Stomach (tissue), 9 donors: ENCODE results near the gene SNAPC2. TPM values are rescaled to one million over a fixed set of nuclear protein-coding genes. Genes with fewer than 3 reads are reported as not detected.

Source experiments
- DNase-seq, 2 donors: peaks; one replicate each; pipeline versions ENCODE4 v3.0.0 to v3.0.0-alpha.2; 2013 to 2019
- H3K27ac ChIP-seq, 5 donors: fragments of 200-600 bp in 4 of 5; sonication (generic) in 4 of 5; one replicate each; pipeline ENCODE4 v1.5.1; 2013 to 2019; ENCODE audit warnings: mild to moderate bottlenecking in 1 of 5, moderate library complexity in 1 of 5
- H3K27me3 ChIP-seq, 3 donors: fragments of 200-600 bp; sonication (generic); one replicate each; pipeline ENCODE4 v1.5.1; 2017 to 2019; ENCODE audit warnings: mixed run types in 1 of 3
- H3K36me3 ChIP-seq, 4 donors: fragments of 200-600 bp; sonication (generic); 1 replicate in 3 of 4; 2 replicates in 1 of 4; pipeline ENCODE4 v1.5.1; 2016 to 2019
- H3K4me1 ChIP-seq, 4 donors: fragments of 200-600 bp; sonication (generic); one replicate each; pipeline ENCODE4 v1.5.1; 2016 to 2019
- H3K4me3 ChIP-seq, 4 donors: fragments of 200-600 bp; sonication (generic) in 3 of 4; one replicate each; pipeline ENCODE4 v1.5.1; 2016 to 2019; ENCODE audit warnings: mild to moderate bottlenecking in 1 of 4
- H3K9me3 ChIP-seq, 4 donors: fragments of 200-600 bp; sonication (generic); one replicate each; pipeline ENCODE4 v1.5.1; 2016 to 2019
- EP300 ChIP-seq: sonication (generic); formaldehyde crosslinking; IDR thresholded peaks from one replicate; pipeline ENCODE4 v1.6.1; 2017; ENCODE audit warnings: antibody characterized with exemption
- POLR2A ChIP-seq, 4 donors: fragments of 450-650 bp; IDR thresholded peaks; one replicate each; pipeline ENCODE4 v1.6.1; 2016; ENCODE audit warnings: antibody characterized with exemption in 4 of 4, control low read depth in 2 of 4, mild to moderate bottlenecking in 1 of 4, moderate library complexity in 1 of 4
- POLR2AphosphoS5 ChIP-seq, 3 donors: sonication (generic); formaldehyde crosslinking; IDR thresholded peaks; one replicate each; pipeline ENCODE4 v1.6.1; 2016; ENCODE audit warnings: antibody characterized with exemption in 3 of 3
- WGBS, 5 donors: extraction: QIAGEN DNeasy Blood & Tissue Kit in 3 of 5; methylation state at CpG; one replicate each; pipeline versions ENCODE4 v1.1.5 to v1.1.7; 2013 to 2018; 5-methylcytosine and 5-hydroxymethylcytosine counted together
- intact Hi-C: fragments of 100-400 bp; cut with DNase I; formaldehyde crosslinking; loops from one replicate; pipeline ENCODE4 v1.15.1; 2023; ENCODE audit warnings: low total_unique reads
- polyA plus RNA-seq, 3 donors: library from polyadenylated mRNA; stranded (reverse); fragments of 200-250 nt; gene quantifications; one replicate each; pipeline ENCODE4 v1.2.3, GENCODE V29; 2013
- total RNA-seq, 5 donors: library from RNA; depleted of rRNA; stranded (reverse); fragments of >200 nt; gene quantifications; one replicate each; pipeline versions ENCODE4 v1.1.0 to v1.2.3, GENCODE V29; 2014 to 2016
- TF ChIP-seq, protein P1 (sequence below), 7 experiments: fragments of 450-650 bp in 4 of 7; fragments of 200-600 bp in 3 of 7; sonication (generic) in 3 of 7; IDR thresholded peaks; one replicate each; pipeline ENCODE4 v1.5.1; 2016 to 2019; ENCODE audit warnings: antibody characterized with exemption in 7 of 7, control low read depth in 2 of 7, mild to moderate bottlenecking in 1 of 7
- donor health status: healthy with polysubstance abuse.
- donor health status: Bipolar disorder and iron deficiency.
- donor health status: healthy.

The SNAPC2 gene
- total and polyA plus RNA-seq, 8 donors: 2.3 to 22.8 (median 14.9) TPM

DNA sequence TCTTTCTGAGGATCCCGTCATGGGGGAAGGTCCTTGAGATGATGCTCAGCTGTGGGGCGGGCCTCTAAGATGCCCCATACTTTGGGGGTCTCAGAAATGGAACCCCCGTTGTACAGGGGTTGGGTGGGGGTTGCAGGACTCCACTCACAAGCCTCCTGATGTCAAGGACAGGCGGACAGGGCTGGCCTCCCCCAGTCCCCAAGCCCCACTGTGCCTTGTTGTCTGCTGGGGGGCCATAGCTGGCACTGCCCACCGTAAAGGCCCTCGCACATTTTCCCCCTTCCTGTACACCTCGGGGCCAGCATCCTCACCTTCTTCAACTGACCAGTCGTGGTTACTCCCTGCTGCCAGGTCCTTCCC, 2.7 kb downstream of the SNAPC2 start:
- H3K4me1 ChIP-seq: peaks cover 55 to 89% (median 70%) of the 10 kb centered on the region in 4 donors
- peaks cover 13 to 20% (median 17%) of the 10 kb centered on the region in 4 donors for H3K36me3 ChIP-seq
- peaks cover 0 to 32% (median 25%) of the 10 kb centered on the region in 3 donors for H3K27me3 ChIP-seq
- no peaks in the 10 kb centered on the region for H3K9me3 ChIP-seq
- no peak for DNase-seq
- TF ChIP-seq POLR2A (IDR thresholded peaks at IDR 0.05): no peak
- no peak for TF ChIP-seq POLR2AphosphoS5 (IDR thresholded peaks at IDR 0.05)
- no peak for TF ChIP-seq EP300
- TF ChIP-seq, protein P1, sequence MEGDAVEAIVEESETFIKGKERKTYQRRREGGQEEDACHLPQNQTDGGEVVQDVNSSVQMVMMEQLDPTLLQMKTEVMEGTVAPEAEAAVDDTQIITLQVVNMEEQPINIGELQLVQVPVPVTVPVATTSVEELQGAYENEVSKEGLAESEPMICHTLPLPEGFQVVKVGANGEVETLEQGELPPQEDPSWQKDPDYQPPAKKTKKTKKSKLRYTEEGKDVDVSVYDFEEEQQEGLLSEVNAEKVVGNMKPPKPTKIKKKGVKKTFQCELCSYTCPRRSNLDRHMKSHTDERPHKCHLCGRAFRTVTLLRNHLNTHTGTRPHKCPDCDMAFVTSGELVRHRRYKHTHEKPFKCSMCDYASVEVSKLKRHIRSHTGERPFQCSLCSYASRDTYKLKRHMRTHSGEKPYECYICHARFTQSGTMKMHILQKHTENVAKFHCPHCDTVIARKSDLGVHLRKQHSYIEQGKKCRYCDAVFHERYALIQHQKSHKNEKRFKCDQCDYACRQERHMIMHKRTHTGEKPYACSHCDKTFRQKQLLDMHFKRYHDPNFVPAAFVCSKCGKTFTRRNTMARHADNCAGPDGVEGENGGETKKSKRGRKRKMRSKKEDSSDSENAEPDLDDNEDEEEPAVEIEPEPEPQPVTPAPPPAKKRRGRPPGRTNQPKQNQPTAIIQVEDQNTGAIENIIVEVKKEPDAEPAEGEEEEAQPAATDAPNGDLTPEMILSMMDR (IDR thresholded peaks at IDR 0.05): no peak
- peak overlapping the region in 2 of 5 donors; percentile 86 to 89 for H3K27ac ChIP-seq
- intact Hi-C loops: loop anchor here (10.0 kb wide), 1 partner anchor 68 kb away; no protein-coding TSS in a partner anchor
- no peak overlapping the region for H3K4me3 ChIP-seq
- 80 to 92% (median 87%) methylated on average over 7 to 8 of the region's 8 CpGs for WGBS, 5 donors

DNA sequence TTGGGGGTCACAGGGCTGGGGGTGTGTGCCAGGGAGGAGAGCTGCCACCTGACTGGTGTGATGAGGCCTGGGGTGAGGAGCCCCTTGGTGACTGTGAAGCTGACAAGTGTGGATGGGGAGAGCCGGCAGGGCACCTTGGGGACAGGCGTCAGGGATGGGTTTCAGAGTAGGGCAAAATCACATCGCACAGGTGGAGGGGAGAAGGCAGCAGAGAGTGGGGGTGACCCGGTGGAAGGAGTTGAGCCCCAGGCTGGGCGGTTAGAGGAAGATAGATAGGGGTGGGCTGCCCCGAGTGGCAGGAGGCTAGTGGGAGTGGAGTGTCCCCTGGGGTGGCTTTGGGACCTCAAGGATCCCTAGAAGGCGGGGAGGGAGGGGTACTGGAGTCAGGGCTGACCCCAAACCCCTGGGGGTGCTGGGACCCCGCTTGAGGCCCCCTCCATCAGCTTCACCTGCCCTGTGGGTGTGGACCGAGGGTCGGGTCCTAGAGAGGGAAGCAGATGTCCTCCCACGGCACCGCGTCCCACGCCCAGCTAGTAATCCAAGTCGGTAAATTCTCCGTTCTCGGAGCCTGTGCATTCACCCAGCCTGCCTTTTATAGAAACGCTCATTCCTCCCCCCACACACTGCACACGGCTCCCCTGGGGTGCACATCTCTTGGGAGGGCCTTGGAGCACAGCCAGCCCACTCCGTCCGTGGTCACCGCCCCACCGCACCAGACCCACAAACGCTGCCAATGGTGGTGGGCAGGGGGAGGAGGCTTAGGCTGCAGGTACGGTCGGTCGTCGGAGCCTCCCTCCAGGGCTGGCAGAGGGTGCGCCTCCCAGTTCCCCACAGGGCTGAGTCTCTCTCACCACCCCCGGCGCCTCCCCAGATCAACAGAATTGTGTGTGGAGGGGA, 3.4 kb downstream of the SNAPC2 start:
- H3K27me3 ChIP-seq: peaks cover 0 to 25% (median 17%) of the 10 kb centered on the region in 3 donors
- H3K36me3 ChIP-seq: peaks cover 13 to 20% (median 17%) of the 10 kb centered on the region in 4 donors
- intact Hi-C loops: loop anchor here (10.0 kb wide), 1 partner anchor 69 kb away; no protein-coding TSS in a partner anchor
- peaks cover 58 to 89% (median 74%) of the 10 kb centered on the region in 4 donors for H3K4me1 ChIP-seq
- TF ChIP-seq EP300: no peak
- TF ChIP-seq, protein P1 (IDR thresholded peaks at IDR 0.05): no peak
- TF ChIP-seq POLR2A (IDR thresholded peaks at IDR 0.05): no peak
- no peak for TF ChIP-seq POLR2AphosphoS5 (IDR thresholded peaks at IDR 0.05)
- peak overlapping the region in 2 of 5 donors; percentile 86 to 89 for H3K27ac ChIP-seq
- WGBS, 5 donors: 68 to 84% (median 81%) methylated on average over 24 to 31 of the region's 31 CpGs
- no peak overlapping the region for H3K4me3 ChIP-seq
- DNase-seq: peak in 1 of 2 donors; percentile 52
- no peaks in the 10 kb centered on the region for H3K9me3 ChIP-seq

DNA sequence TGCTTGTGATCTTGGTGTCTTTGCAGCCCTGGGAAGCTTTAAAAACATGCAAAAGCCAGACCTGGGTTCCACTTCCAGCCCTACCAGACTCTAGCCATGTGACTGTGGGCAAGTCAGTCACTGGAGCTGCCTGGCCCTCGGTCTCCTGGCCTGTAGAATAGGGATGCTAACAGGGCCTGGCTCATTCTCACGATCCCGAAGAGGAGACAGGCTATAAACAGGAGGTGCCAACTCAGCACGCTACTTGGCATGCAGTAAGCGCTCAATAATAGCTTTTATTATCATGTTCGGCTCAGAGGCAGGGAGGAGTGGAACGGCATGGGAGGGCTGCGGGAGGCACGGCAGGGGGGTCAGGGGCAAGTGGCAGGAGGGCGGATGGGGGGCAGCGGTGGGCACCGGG, 4.1 kb downstream of the SNAPC2 start:
- intact Hi-C loops: loop anchor here (10.0 kb wide), 1 partner anchor 69 kb away; no protein-coding TSS in a partner anchor
- Histone ChIP-seq H3K4me3 (peak overlapping the region in 2 of 4 donors; percentile 57 to 60), H3K36me3 (peaks cover 13 to 20% (median 17%) of the 10 kb centered on the region in 4 donors), H3K9me3 (no peaks in the 10 kb centered on the region), H3K27me3 (peaks cover 0 to 18% (median 10%) of the 10 kb centered on the region in 3 donors), H3K4me1 (peaks cover 58 to 86% (median 71%) of the 10 kb centered on the region in 4 donors), H3K27ac (peak overlapping the region in 2 of 5 donors; percentile 86 to 89)
- WGBS, 5 donors: 70 to 80% (median 74%) methylated on average over 12 of the region's 12 CpGs
- DNase-seq: no peak
- no peak for TF ChIP-seq POLR2AphosphoS5 (IDR thresholded peaks at IDR 0.05)
- no peak for TF ChIP-seq EP300
- TF ChIP-seq, protein P1 (IDR thresholded peaks at IDR 0.05): no peak
- TF ChIP-seq POLR2A (IDR thresholded peaks at IDR 0.05): no peak

DNA sequence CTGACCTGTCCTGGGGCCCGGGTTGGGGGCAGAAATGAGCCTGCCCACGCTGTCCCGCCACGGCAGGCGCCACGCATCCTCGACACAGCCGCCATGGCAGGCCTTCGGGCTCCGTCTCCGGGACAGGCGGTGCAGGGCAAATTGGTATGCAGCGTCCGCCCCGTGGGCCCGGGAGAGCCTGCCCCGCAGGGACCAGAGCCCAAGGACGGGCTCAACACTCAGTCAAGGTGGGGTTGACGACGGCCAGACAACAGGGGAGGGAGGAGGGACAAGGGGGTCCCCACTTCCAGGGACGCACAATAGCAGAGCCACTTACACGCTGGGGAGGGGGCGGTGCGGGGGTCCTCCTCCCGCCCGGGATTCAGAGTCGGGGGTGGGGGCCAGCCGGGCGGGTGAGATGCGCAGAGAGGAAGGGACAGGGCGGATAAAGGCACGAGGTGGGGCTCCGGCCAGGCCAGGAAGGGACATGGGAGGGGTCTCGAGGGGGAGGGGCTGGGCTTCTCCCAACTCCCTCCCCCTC, 4.6 kb downstream of the SNAPC2 start:
- no peak for TF ChIP-seq EP300
- TF ChIP-seq POLR2A (IDR thresholded peaks at IDR 0.05): no peak
- no peak for TF ChIP-seq POLR2AphosphoS5 (IDR thresholded peaks at IDR 0.05)
- TF ChIP-seq, protein P1 (IDR thresholded peaks at IDR 0.05): no peak
- Histone ChIP-seq H3K36me3 (peaks cover 13 to 20% (median 17%) of the 10 kb centered on the region in 4 donors), H3K27me3 (peaks cover 0 to 13% (median 9%) of the 10 kb centered on the region in 3 donors), H3K4me3 (peak overlapping the region; percentile 53 to 61 (median 58)), H3K9me3 (no peaks in the 10 kb centered on the region), H3K4me1 (peaks cover 53 to 86% (median 68%) of the 10 kb centered on the region in 4 donors), H3K27ac (peak overlapping the region in 2 of 5 donors; percentile 86 to 89)
- intact Hi-C loops: loop anchor here (10.0 kb wide), 1 partner anchor 70 kb away; no protein-coding TSS in a partner anchor
- no peak for DNase-seq
- 34 to 48% (median 47%) methylated on average over 28 to 33 of the region's 34 CpGs for WGBS, 5 donors
